NCI-H1092 (cell line): Measurements from ENCODE around the gene CTPS2.

Experiments used
- DNase-seq: peaks from one replicate; lab custom pipeline; 2025; lab: John Stamatoyannopoulos, UW

Gene CTPS2

DNA sequence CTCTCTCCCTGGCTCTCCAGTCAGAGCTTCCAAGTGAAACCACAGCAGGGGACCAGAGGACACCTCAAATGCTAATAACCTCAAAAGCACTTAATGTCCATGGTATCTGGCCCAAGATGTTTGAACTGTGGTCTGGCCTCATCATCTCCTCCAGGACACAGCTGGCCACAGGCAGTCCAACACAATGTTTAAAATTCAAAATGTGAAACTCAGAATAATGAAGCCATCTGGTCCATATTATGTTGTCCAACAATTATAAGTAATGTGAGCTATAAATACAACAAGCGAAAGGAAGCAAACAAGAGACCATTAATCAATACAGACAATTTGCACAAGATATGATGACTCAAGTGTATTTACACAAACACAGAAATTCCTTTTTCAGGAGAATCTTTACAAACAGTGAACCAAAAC, 153.3 kb downstream of the CTPS2 start:
- no peak for DNase-seq

DNA sequence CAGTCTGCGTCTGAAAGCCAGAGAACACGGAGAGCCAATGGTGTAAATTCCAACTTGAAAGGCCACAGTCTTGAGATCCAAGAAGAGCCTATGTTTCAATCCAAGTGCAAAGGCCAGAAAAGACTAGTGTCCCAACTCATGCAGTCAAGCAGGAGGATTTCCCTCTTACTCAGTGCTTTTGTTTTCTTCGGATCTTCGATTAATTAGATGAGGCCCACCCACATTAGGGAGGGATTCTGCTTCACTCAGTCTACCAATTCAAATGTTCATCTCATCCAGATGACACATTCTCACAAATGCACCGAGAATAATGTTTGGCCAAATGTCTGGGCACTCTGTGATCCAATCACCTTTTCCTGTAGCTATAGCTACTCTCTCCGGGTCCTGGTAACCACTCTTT, 154.0 kb downstream of the CTPS2 start:
- DNase-seq: no peak

DNA sequence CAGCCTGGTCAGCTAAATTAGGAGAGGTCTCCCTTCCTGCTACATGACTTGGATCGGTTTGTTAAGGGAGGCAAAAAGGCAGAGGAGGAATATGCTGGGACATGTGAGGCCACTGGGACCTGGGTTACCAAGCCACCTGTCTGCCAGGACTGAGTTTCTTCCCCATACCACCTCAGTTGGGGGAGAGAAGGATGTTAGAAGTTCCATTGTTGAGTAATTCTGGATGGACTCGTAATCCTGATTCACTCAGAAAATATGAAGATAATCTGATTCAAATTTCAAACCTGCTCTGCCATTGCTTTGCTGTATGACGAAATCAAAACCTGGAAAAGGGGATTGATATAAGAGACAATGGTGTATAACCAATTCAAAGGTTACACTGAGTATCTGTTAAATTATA, 159.9 kb downstream of the CTPS2 start:
- DNase-seq: no peak

DNA sequence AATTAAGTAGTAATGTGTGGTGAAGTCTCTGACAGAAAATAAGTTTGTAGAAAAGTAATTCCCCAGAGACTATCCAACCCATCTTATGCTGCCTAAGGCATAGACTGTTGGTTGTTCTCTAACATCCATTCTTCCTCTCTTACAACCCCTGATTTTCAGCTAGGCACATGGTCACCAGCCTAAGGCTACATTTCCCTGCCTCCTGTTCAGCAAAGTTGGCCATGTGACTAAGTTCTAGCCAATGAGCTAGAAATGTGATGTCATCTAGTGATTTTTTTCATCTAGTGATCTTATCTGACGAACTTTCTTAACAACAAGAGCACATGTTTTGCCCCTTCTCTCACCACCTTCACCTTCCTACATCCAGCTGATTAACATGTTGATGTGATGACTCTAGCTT, 164.8 kb downstream of the CTPS2 start:
- DNase-seq: no peak

DNA sequence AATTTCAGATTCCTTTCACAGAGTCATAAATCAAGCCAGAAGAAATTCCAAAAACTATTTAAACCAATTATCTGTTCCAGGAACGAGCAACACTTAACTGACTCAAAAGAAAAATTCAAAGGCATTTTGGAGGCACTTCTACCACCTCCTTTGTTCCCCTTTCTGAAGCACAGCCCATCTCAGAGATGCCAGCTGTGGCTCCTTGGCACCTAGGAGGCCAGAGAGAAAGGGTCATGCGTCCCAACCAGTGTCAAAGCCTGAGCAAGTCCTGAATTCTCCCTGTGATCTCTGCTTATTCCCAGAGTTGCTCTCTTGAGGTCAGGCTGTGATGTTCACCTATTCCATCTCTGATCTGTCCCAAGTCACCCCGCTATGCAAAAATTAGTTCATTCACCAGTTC, 167.5 kb downstream of the CTPS2 start:
- no peak for DNase-seq
